Right atrium auricular region (tissue), 2 donors: Measurements from ENCODE around the gene MSH4. TPM values are rescaled to one million over a fixed set of nuclear protein-coding genes. Genes with fewer than 3 reads are reported as not detected.
"Not testable (repeated sequence)": the region's sequence is repeated elsewhere in the genome, so short reads cannot be mapped to it uniquely, and the experiment has no call there.

Experiments
- DNase-seq: peaks from one replicate; pipeline ENCODE4 v3.0.0-alpha.2; 2019; ENCODE audit warnings: low spot score
- H3K27ac ChIP-seq, 2 donors: fragments of 200-600 bp; sonication (generic); 1 replicate in 1 of 2; 2 replicates in 1 of 2; pipeline ENCODE4 v1.5.1; 2016 to 2019
- H3K27me3 ChIP-seq, 2 donors: fragments of 200-600 bp; sonication (generic); one replicate each; pipeline versions ENCODE4 v1.5.1 to v1.6.0; 2017 to 2019
- H3K36me3 ChIP-seq: fragments of 200-600 bp; sonication (generic); one replicate; pipeline ENCODE4 v1.5.1; 2016
- H3K4me1 ChIP-seq, 2 donors: fragments of 200-600 bp; sonication (generic); one replicate each; pipeline versions ENCODE4 v1.5.1 to v1.6.0; 2017 to 2019
- H3K4me3 ChIP-seq, 2 donors: fragments of 200-600 bp; sonication (generic); 1 replicate in 1 of 2; 2 replicates in 1 of 2; pipeline ENCODE4 v1.5.1; 2017 to 2019; ENCODE audit warnings: mild to moderate bottlenecking in 1 of 2, moderate library complexity in 1 of 2
- H3K9me3 ChIP-seq, 2 donors: fragments of 200-600 bp; sonication (generic); one replicate each; pipeline ENCODE4 v1.5.1; 2019
- total RNA-seq, 2 donors: library from RNA; depleted of rRNA; stranded (reverse); fragments of >200 nt; gene quantifications; one replicate each; pipeline ENCODE4 v1.1.0, GENCODE V29; 2016
- TF ChIP-seq, protein P1 (sequence below), 2 donors: fragments of 200-600 bp; sonication (generic); IDR thresholded peaks; one replicate each; pipeline ENCODE4 v1.5.1; 2019; ENCODE audit warnings: antibody characterized with exemption in 2 of 2

Gene MSH4
- total RNA-seq, 2 donors from 2014 or later = 0.11 to 0.12 TPM

DNA sequence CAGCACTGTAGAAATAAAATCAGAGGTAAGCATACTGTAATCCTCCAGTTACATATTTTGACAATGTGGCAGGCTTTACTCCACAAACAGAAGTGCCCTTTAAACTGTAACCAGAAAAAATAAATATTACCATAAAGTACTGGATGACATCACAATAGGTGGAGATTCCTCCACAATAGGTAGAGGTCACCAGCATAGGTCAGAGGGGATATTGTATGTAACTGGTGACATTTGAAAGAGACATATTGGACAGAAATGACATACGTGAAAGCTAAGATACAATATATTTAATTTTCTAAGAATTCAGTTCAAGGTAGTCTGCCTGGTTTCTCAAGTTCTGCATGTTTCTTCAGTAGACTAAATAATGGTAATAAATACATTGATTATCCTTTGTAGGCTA lies 135.6 kb downstream of the MSH4 start, which contains the start of gene ASB17:
TSS of gene ASB17 (minus strand) at position 101 of the 400 bp plus-strand sequence. CDS start 113 bp downstream, outside the sequence.
- Histone ChIP-seq H3K36me3 (no peaks in the 10 kb centered on the region), H3K27ac (no peak within 1 kb of the TSS), H3K4me1 (no peaks in the 10 kb centered on the region), H3K9me3 (no peaks in the 10 kb centered on the region), H3K27me3 (no peaks in the 10 kb centered on the region), H3K4me3 (no peak within 1 kb of the TSS)
- TF ChIP-seq, protein P1, sequence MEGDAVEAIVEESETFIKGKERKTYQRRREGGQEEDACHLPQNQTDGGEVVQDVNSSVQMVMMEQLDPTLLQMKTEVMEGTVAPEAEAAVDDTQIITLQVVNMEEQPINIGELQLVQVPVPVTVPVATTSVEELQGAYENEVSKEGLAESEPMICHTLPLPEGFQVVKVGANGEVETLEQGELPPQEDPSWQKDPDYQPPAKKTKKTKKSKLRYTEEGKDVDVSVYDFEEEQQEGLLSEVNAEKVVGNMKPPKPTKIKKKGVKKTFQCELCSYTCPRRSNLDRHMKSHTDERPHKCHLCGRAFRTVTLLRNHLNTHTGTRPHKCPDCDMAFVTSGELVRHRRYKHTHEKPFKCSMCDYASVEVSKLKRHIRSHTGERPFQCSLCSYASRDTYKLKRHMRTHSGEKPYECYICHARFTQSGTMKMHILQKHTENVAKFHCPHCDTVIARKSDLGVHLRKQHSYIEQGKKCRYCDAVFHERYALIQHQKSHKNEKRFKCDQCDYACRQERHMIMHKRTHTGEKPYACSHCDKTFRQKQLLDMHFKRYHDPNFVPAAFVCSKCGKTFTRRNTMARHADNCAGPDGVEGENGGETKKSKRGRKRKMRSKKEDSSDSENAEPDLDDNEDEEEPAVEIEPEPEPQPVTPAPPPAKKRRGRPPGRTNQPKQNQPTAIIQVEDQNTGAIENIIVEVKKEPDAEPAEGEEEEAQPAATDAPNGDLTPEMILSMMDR (IDR thresholded peaks at IDR 0.05) = no peak
- DNase-seq = no peak

DNA sequence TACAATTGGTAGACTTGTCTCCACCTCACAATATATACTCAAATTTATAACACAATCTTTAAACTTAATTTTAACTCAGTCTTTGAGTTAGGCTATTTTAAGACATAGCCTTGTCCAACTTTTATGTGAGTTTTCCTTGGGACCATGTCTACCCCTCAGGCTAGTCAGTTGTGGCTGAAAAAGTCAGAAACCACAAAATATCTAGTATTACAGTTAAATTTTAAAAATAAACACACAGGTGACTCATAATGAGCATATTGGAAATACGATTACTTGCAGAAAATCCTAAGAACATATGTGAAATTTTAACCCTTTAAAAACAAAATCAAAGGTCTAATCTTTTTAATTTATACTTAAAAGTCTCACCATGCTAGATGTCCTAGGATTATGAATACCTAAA lies 140.4 kb downstream of the MSH4 start:
- Histone ChIP-seq H3K36me3 (no peaks in the 10 kb centered on the region), H3K27ac (no peak overlapping the region), H3K27me3 (no peaks in the 10 kb centered on the region), H3K4me3 (no peak overlapping the region), H3K9me3 (no peaks in the 10 kb centered on the region), H3K4me1 (no peaks in the 10 kb centered on the region)
- TF ChIP-seq, protein P1 (IDR thresholded peaks at IDR 0.05) = no peak
- no peak for DNase-seq

DNA sequence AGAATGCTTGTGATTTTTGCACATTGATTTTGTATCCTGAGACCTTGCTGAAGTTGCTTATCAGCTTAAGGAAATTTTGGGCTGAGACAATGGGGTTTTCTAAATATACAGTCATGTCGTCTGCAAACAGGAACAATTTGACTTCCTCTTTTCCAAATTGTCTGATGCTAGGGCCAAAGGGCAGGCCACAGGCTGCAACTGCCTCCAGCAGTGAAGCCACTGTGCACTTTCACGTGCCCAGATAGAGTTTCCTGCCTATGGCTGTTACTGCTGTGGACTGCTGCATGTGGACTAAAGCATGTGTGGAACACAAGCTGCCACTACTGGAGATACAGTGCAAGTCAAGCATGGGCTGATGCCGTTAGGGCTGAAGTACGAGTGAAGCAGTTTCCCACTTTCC lies 146.4 kb downstream of the MSH4 start:
- H3K27me3 ChIP-seq, H3K9me3 ChIP-seq, H3K4me1 ChIP-seq, DNase-seq, H3K27ac ChIP-seq, H3K4me3 ChIP-seq, H3K36me3 ChIP-seq: not testable (repeated sequence)

DNA sequence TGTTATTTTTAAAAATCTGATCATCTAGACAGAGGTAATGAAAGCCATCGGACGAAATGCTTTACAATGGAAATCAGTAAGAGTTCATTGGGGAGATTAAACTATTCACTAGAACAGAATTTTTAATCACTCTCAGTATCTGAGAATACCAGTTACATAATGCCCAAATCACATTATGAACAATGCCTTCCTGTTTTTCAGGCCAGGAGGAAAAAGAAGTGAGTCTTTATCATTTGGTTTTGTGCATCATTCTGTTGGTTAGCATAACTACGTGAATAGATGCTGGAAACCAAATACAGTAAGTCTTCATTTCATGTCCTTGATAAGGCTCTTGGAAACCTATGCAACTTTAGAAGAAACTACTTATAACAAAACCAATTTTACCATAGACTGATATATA lies 153.5 kb downstream of the MSH4 start:
- TF ChIP-seq, protein P1 (IDR thresholded peaks at IDR 0.05) = no peak
- Histone ChIP-seq H3K36me3 (no peaks in the 10 kb centered on the region), H3K4me1 (no peaks in the 10 kb centered on the region), H3K27ac (no peak overlapping the region), H3K9me3 (peaks cover 0 to under 1% of the 10 kb centered on the region in 2 donors), H3K4me3 (no peak overlapping the region), H3K27me3 (no peaks in the 10 kb centered on the region)
- no peak for DNase-seq

DNA sequence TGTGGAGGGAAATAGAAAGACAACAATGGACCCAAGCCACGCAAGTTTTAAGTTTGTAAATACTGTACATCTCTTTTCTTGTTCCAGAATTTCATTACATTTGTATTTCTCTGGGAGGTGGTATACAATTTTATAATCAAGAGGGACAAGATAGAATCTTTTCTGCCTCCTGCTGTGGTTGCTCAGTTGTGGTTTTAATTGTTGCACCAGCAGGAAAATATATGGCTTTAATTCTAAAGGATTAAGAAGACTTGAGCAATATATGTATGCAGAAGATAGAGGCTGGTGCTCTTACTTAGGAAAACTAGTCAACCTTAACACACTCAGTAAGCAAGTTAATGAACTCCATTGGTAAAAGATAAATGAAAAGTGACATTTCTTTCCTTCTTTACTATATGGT lies 155.3 kb downstream of the MSH4 start:
- H3K4me3 ChIP-seq = no peak overlapping the region
- no peak for DNase-seq
- H3K4me1 ChIP-seq = no peaks in the 10 kb centered on the region
- TF ChIP-seq, protein P1 (IDR thresholded peaks at IDR 0.05) = no peak
- H3K27ac ChIP-seq = no peak overlapping the region
- no peaks in the 10 kb centered on the region for H3K36me3 ChIP-seq
- H3K9me3 ChIP-seq = no peaks in the 10 kb centered on the region
- H3K27me3 ChIP-seq = no peaks in the 10 kb centered on the region

DNA sequence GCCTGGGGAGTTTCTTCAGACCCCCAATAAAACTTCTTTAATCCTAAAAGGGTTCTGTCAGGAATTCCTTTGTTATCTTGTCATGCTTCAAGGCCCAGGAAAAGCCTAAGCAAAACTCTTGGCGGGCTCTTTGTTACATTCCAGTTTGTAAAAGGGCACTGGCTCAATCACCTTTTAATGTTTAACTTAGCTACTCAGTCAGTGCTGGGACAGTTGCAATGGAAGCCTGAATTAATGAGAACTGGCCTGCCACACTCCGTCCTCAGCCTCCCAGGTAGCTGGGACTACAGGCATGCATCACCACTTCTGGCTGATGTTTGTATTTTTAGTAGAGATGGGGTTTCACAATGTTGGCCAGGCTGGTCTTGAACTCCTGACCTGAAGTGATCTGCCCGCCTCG lies 156.8 kb downstream of the MSH4 start:
- TF ChIP-seq, protein P1 (IDR thresholded peaks at IDR 0.05) = no peak
- Histone ChIP-seq H3K27me3 (no peaks in the 10 kb centered on the region), H3K4me3 (no peak overlapping the region), H3K9me3 (no peaks in the 10 kb centered on the region), H3K27ac (no peak overlapping the region), H3K4me1 (no peaks in the 10 kb centered on the region), H3K36me3 (no peaks in the 10 kb centered on the region)
- no peak for DNase-seq
